GM12872 (cell line): ENCODE data around the gene TMX2.

ENCODE experiments used
- CTCF ChIP-seq: IDR thresholded peaks from 3 replicates; pipeline ENCODE4 v1.5.1; 2011; ENCODE audit warnings: low read depth, mild to moderate bottlenecking, low read length, moderate library complexity; ENCODE audit not compliant: insufficient read depth

The TMX2 gene

GRCh38 chr11:57779276-57779675 is 66.9 kb downstream of the TMX2 start:
- TF ChIP-seq CTCF, result no peak

GRCh38 chr11:57781529-57781943 is 69.1 kb downstream of the TMX2 start:
- TF ChIP-seq CTCF, result no peak

GRCh38 chr11:57785072-57785471 is 72.7 kb downstream of the TMX2 start:
- no peak for TF ChIP-seq CTCF

- TF ChIP-seq CTCF, result no peak
Observed at GRCh38 chr11:57786436-57786835, 74.0 kb downstream of the TMX2 start.

- TF ChIP-seq CTCF, result no peak
Observed at GRCh38 chr11:57787006-57787604, 74.7 kb downstream of the TMX2 start.

GRCh38 chr11:57787920-57788702 is 75.7 kb downstream of the TMX2 start:
- no peak for TF ChIP-seq CTCF

- no peak for TF ChIP-seq CTCF
Observed at GRCh38 chr11:57788703-57789088, 76.3 kb downstream of the TMX2 start.
